Measurements from ENCODE around the gene CYTIP. TPM values are rescaled to one million over a fixed set of nuclear protein-coding genes. Genes with fewer than 3 reads are reported as not detected.

CYTIP gene
- total and polyA plus RNA-seq, 2 experiments from 2014 or later: 1.6 to 4.0 TPM

DNA sequence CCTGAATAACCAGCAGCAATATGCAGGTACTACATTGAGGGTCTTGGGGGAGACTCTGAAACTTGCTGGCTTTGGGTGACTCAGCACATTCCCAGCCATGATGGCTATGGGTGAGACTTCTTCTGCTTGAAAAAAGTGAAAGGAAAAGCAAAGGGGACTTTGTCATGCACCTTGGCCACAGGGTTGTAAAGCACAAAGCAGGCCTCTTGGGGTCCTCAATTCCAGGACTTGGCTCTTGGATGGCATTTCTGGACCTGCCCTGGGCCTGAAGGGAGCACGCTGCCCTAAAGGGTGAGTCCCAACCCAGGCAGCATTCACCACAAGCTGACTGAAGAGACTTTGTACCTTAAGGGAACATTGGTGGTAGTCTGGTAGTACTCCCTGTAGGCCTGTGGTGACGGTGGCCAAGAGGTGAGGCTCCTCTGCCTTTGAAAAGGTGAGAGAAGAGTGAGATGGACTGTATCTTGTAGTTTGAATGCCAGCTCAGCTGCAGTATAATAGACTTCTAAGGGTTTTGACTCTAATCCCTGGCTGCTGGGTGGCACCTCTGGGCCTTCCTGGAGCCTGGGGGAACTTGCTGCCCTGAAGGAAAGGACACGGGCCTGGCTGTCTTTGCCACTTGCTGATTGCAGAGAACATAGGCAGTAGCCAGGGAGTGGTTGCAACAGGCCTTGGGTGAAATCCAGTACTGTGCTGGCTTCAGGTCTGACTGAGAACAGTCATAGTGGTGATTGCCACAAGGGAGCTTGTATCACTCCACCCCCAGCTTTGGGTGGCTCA is 36.5 kb upstream of the CYTIP start:
- Histone ChIP-seq H3K36me3 (replicated peaks; ENCODE audit: insufficient read depth, low read depth) (no peaks in the 10 kb centered on the region), H3K9me2 (replicated peaks; ENCODE audit: insufficient read depth) (no peaks in the 10 kb centered on the region), H3K4me1 (ENCODE audit: insufficient read depth) (no peaks in the 10 kb centered on the region), H3K4me2 (no peak overlapping the region), H3K4me3 (no peak overlapping the region), H3K27ac (no peak overlapping the region), H4K20me1 (ENCODE audit: insufficient read depth, poor library complexity, severe bottlenecking) (no peaks in the 10 kb centered on the region), H3K9me3 (ENCODE audit: low read depth) (no peaks in the 10 kb centered on the region), H3K27me3 (no peaks in the 10 kb centered on the region), H2AFZ (no peak overlapping the region), H3K79me2 (no peaks in the 10 kb centered on the region)
- DNase-seq (ENCODE audit: low spot score): no peak
- WGBS (ENCODE audit: low lambda C conversion rate, missing lambda C conversion rate): 78% methylated on average over 3 of the region's 3 CpGs
- TF ChIP-seq EZH2 (IDR thresholded peaks at IDR 0.05; ENCODE audit: borderline replicate concordance): no peak
- TF ChIP-seq, protein P1, sequence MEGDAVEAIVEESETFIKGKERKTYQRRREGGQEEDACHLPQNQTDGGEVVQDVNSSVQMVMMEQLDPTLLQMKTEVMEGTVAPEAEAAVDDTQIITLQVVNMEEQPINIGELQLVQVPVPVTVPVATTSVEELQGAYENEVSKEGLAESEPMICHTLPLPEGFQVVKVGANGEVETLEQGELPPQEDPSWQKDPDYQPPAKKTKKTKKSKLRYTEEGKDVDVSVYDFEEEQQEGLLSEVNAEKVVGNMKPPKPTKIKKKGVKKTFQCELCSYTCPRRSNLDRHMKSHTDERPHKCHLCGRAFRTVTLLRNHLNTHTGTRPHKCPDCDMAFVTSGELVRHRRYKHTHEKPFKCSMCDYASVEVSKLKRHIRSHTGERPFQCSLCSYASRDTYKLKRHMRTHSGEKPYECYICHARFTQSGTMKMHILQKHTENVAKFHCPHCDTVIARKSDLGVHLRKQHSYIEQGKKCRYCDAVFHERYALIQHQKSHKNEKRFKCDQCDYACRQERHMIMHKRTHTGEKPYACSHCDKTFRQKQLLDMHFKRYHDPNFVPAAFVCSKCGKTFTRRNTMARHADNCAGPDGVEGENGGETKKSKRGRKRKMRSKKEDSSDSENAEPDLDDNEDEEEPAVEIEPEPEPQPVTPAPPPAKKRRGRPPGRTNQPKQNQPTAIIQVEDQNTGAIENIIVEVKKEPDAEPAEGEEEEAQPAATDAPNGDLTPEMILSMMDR (IDR thresholded peaks at IDR 0.05; ENCODE audit: poor library complexity): no peak
- no peak for TF ChIP-seq EZH2phosphoT487 (IDR thresholded peaks at IDR 0.05; ENCODE audit: low read depth, severe bottlenecking, unreplicated experiment)

DNA sequence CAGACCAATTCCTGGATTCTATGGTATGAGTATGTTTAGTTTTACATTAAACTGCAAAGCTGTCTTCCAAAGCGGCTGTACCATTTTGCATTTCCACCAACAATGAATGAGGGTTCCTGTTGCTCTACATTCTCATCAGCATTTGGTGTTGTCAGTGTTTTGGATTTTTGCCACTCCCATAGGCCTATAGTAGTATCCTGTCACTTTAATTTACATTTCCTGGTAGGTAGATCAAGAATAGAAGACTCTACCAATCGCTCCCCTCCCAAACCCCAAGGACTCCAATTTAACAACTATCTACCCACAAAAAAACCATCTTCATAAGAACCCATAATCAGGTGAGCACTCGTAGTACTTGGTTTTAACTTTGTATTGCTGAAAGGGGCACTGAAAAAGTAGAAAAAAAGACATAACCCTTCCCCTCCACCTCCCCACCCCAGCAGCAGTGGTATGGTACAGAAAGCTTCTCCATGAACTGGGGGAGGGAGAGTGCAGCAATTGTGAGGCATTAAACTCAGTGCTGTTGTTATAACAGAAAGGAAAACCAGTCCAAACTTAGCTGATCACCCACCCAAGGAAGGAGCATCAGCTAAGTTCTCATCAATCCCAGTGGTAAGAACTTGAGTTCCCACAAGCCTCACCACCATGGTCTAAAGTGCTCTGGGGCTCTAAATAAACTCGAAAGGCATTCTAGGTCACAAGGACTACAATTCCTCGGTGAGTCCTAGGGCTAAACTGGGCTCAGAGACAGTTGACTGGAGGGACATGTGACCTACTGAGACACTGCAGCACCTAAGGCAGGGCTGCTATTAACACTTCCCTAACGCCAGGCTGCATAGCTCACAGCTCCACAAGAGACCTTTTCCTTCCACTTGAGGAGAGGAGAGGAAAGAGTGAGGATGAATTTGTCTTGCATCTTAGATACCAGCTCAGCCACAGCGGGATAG is 35.5 kb upstream of the CYTIP start:
- H3K9me3 ChIP-seq (ENCODE audit: low read depth): no peaks in the 10 kb centered on the region
- 81% methylated on average over 7 of the region's 7 CpGs for WGBS (ENCODE audit: low lambda C conversion rate, missing lambda C conversion rate)
- H2AFZ ChIP-seq: no peak overlapping the region
- no peaks in the 10 kb centered on the region for H3K36me3 ChIP-seq (replicated peaks; ENCODE audit: insufficient read depth, low read depth)
- no peak overlapping the region for H3K4me2 ChIP-seq
- H3K27ac ChIP-seq: no peak overlapping the region
- H3K4me1 ChIP-seq (ENCODE audit: insufficient read depth): no peaks in the 10 kb centered on the region
- DNase-seq (ENCODE audit: low spot score): no peak
- no peaks in the 10 kb centered on the region for H3K79me2 ChIP-seq
- no peaks in the 10 kb centered on the region for H3K9me2 ChIP-seq (replicated peaks; ENCODE audit: insufficient read depth)
- H4K20me1 ChIP-seq (ENCODE audit: insufficient read depth, poor library complexity, severe bottlenecking): no peaks in the 10 kb centered on the region
- no peaks in the 10 kb centered on the region for H3K27me3 ChIP-seq
- no peak overlapping the region for H3K4me3 ChIP-seq
- no peak for TF ChIP-seq EZH2 (IDR thresholded peaks at IDR 0.05; ENCODE audit: borderline replicate concordance)
- TF ChIP-seq, protein P1 (IDR thresholded peaks at IDR 0.05; ENCODE audit: poor library complexity): no peak
- no peak for TF ChIP-seq EZH2phosphoT487 (IDR thresholded peaks at IDR 0.05; ENCODE audit: low read depth, severe bottlenecking, unreplicated experiment)

DNA sequence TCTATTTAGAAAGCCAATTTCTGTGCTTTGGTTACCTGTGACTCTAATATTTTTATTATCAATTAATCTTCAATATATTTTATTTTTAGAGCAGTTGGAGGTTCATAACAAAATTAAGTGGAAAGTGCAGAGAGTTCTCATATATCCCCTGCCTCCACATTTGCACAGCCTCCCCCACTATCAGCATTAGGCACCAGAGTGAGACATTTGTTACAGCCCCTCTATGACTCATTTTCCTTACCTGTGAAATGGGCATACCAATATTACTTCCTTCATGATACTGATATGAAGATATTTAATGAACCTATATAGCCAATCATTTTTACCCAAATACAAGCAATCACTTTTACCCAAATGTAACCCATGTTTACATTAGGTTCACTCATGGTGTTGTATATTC is 34.0 kb upstream of the CYTIP start:
- Histone ChIP-seq H3K27me3 (no peaks in the 10 kb centered on the region), H3K9me2 (replicated peaks; ENCODE audit: insufficient read depth) (no peaks in the 10 kb centered on the region), H3K79me2 (no peaks in the 10 kb centered on the region), H3K9me3 (ENCODE audit: low read depth) (no peaks in the 10 kb centered on the region), H2AFZ (no peak overlapping the region), H3K27ac (no peak overlapping the region), H3K4me3 (no peak overlapping the region), H4K20me1 (ENCODE audit: insufficient read depth, poor library complexity, severe bottlenecking) (no peaks in the 10 kb centered on the region), H3K36me3 (replicated peaks; ENCODE audit: insufficient read depth, low read depth) (no peaks in the 10 kb centered on the region), H3K4me1 (ENCODE audit: insufficient read depth) (no peaks in the 10 kb centered on the region), H3K4me2 (no peak overlapping the region)
- no peak for DNase-seq (ENCODE audit: low spot score)
- TF ChIP-seq EZH2phosphoT487 (IDR thresholded peaks at IDR 0.05; ENCODE audit: low read depth, severe bottlenecking, unreplicated experiment) (no peak), EZH2 (IDR thresholded peaks at IDR 0.05; ENCODE audit: borderline replicate concordance) (no peak)
- TF ChIP-seq, protein P1 (IDR thresholded peaks at IDR 0.05; ENCODE audit: poor library complexity): no peak
